Measurements from ENCODE around the gene WDR18. TPM values are rescaled to one million over a fixed set of nuclear protein-coding genes. Genes with fewer than 3 reads are reported as not detected.

WDR18 gene
- total RNA-seq, 1 experiment from 2014 or later, result 124 TPM

DNA sequence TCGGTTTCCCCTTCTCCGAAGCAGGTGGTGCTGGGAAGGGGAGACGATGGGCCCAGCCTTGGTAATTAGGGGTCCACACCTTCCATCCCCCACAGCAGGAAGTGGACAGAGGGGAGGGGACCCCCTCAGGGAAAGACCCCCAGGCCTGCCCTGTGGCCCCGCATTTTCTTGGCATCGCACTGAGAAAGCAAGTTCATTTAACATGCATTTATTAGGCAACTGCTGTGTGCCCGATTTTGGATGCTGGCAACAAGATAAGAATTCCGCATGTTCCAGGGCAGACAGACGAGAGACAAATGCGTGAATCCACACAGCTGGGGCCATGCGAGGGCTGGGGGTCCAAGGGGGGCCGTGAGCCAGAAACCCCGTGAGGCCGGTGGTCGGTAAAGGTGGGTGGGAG, 29.9 kb upstream of the WDR18 start:
- Histone ChIP-seq H3K9me2 (ENCODE audit: insufficient read depth) (no peaks in the 10 kb centered on the region), H3K27ac (ENCODE audit: low read depth, low read length) (no peak overlapping the region), H3K9ac (ENCODE audit: low read length) (no peak overlapping the region), H3K4me1 (ENCODE audit: control insufficient read depth in 1 of 2, insufficient read depth in 2 of 2, low read length in 2 of 2) (peaks cover 73 to 93% of the 10 kb centered on the region in 2 experiments), H3K9me3 (ENCODE audit: control insufficient read depth in 1 of 2, insufficient read depth in 1 of 2, low read depth in 1 of 2, low read length in 2 of 2) (no peaks in the 10 kb centered on the region), H2AFZ (ENCODE audit: low read depth, low read length, poor library complexity, severe bottlenecking) (no peak overlapping the region), H3K36me3 (ENCODE audit: control insufficient read depth in 1 of 2, insufficient read depth in 2 of 2, low read length in 2 of 2) (no peaks in the 10 kb centered on the region), H4K20me1 (ENCODE audit: insufficient read depth) (no peaks in the 10 kb centered on the region), H3K27me3 (ENCODE audit: insufficient read depth, low read length) (no peaks in the 10 kb centered on the region), H3K4me3 (replicated peaks in 1 of 2; ENCODE audit: low read depth in 1 of 2, low read length in 2 of 2) (no peak overlapping the region), H3K79me2 (ENCODE audit: insufficient read depth, low read length) (peaks cover 18% of the 10 kb centered on the region), H3K4me2 (ENCODE audit: low read length) (no peak overlapping the region; the same call in 1 of the 2 replicates)
- no peak for DNase-seq (ENCODE audit: low read depth, low spot score)
- ChIA-PET RAD21 (ENCODE audit: low non-redundant PET in 1 of 2, low total read pairs in 2 of 2, uncharacterized antibody in 2 of 2, unreplicated experiment in 2 of 2) (no interaction called here), CTCF (no interaction called here), POLR2A (no interaction called here)
- no TSS peak for BruUV-seq (replicated peaks)
- no peak for ATAC-seq
- no peak for TF ChIP-seq CBX3 (IDR thresholded peaks at IDR 0.05; ENCODE audit: low read depth)
- TF ChIP-seq EZH2 (IDR thresholded peaks at IDR 0.05), result no peak
- no peak for TF ChIP-seq SRF (IDR thresholded peaks at IDR 0.05; ENCODE audit: low read depth)
- TF ChIP-seq, protein P1, sequence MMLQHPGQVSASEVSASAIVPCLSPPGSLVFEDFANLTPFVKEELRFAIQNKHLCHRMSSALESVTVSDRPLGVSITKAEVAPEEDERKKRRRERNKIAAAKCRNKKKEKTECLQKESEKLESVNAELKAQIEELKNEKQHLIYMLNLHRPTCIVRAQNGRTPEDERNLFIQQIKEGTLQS (IDR thresholded peaks at IDR 0.05), result no peak
- TF ChIP-seq SP1 (IDR thresholded peaks at IDR 0.05; ENCODE audit: low read depth), result no peak
- TF ChIP-seq EGR1 (IDR thresholded peaks at IDR 0.05; ENCODE audit: low read depth), result no peak
- TF ChIP-seq POLR2A (IDR thresholded peaks at IDR 0.05; ENCODE audit: borderline replicate concordance, extremely low read depth, insufficient read depth, insufficient read length), result no peak
- TF ChIP-seq ELF1 (IDR thresholded peaks at IDR 0.05; ENCODE audit: borderline replicate concordance, low read depth), result no peak
- no peak for TF ChIP-seq RAD21 (IDR thresholded peaks at IDR 0.05; ENCODE audit: low read depth)
- TF ChIP-seq, protein P2, sequence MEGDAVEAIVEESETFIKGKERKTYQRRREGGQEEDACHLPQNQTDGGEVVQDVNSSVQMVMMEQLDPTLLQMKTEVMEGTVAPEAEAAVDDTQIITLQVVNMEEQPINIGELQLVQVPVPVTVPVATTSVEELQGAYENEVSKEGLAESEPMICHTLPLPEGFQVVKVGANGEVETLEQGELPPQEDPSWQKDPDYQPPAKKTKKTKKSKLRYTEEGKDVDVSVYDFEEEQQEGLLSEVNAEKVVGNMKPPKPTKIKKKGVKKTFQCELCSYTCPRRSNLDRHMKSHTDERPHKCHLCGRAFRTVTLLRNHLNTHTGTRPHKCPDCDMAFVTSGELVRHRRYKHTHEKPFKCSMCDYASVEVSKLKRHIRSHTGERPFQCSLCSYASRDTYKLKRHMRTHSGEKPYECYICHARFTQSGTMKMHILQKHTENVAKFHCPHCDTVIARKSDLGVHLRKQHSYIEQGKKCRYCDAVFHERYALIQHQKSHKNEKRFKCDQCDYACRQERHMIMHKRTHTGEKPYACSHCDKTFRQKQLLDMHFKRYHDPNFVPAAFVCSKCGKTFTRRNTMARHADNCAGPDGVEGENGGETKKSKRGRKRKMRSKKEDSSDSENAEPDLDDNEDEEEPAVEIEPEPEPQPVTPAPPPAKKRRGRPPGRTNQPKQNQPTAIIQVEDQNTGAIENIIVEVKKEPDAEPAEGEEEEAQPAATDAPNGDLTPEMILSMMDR (IDR thresholded peaks at IDR 0.05 in 2 of 3, conservative IDR thresholded peaks at IDR 0.05 in 1 of 3; ENCODE audit: borderline replicate concordance in 1 of 3, insufficient read depth in 1 of 3, low read depth in 2 of 3, low read length in 2 of 3), result no peak
- TF ChIP-seq, protein P3, sequence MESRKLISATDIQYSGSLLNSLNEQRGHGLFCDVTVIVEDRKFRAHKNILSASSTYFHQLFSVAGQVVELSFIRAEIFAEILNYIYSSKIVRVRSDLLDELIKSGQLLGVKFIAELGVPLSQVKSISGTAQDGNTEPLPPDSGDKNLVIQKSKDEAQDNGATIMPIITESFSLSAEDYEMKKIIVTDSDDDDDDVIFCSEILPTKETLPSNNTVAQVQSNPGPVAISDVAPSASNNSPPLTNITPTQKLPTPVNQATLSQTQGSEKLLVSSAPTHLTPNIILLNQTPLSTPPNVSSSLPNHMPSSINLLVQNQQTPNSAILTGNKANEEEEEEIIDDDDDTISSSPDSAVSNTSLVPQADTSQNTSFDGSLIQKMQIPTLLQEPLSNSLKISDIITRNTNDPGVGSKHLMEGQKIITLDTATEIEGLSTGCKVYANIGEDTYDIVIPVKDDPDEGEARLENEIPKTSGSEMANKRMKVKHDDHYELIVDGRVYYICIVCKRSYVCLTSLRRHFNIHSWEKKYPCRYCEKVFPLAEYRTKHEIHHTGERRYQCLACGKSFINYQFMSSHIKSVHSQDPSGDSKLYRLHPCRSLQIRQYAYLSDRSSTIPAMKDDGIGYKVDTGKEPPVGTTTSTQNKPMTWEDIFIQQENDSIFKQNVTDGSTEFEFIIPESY (IDR thresholded peaks at IDR 0.05; ENCODE audit: extremely low read depth, insufficient replicate concordance, low read length), result no peak
- no peak for TF ChIP-seq CEBPB (IDR thresholded peaks at IDR 0.05; ENCODE audit: low read depth)
- TF ChIP-seq, protein P4, sequence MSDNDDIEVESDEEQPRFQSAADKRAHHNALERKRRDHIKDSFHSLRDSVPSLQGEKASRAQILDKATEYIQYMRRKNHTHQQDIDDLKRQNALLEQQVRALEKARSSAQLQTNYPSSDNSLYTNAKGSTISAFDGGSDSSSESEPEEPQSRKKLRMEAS (IDR thresholded peaks at IDR 0.05), result no peak
- TF ChIP-seq ZNF274 (IDR thresholded peaks at IDR 0.05; ENCODE audit: low read depth, low read length), result no peak
- TF ChIP-seq EZH2phosphoT487 (IDR thresholded peaks at IDR 0.05; ENCODE audit: borderline replicate concordance), result no peak
- TF ChIP-seq JUND (IDR thresholded peaks at IDR 0.05), result no peak
- no peak for TF ChIP-seq SIN3A (IDR thresholded peaks at IDR 0.05; ENCODE audit: low read depth)
- TF ChIP-seq YY1 (IDR thresholded peaks at IDR 0.05; ENCODE audit: extremely low read depth, insufficient replicate concordance, low read depth, low read length), result no peak
- TF ChIP-seq POLR2AphosphoS5 (IDR thresholded peaks at IDR 0.05; ENCODE audit: low read depth, low read length), result no peak
- intact Hi-C loops (cut with micrococcal nuclease), result no loop called here

Measured in HCT116 (cell line).